Measurements from ENCODE around the gene ZFP91. TPM values are rescaled to one million over a fixed set of nuclear protein-coding genes. Genes with fewer than 3 reads are reported as not detected.
"Not testable (repeated sequence)": the region's sequence is repeated elsewhere in the genome, so short reads cannot be mapped to it uniquely, and the experiment has no call there.

ZFP91 gene, protein sequence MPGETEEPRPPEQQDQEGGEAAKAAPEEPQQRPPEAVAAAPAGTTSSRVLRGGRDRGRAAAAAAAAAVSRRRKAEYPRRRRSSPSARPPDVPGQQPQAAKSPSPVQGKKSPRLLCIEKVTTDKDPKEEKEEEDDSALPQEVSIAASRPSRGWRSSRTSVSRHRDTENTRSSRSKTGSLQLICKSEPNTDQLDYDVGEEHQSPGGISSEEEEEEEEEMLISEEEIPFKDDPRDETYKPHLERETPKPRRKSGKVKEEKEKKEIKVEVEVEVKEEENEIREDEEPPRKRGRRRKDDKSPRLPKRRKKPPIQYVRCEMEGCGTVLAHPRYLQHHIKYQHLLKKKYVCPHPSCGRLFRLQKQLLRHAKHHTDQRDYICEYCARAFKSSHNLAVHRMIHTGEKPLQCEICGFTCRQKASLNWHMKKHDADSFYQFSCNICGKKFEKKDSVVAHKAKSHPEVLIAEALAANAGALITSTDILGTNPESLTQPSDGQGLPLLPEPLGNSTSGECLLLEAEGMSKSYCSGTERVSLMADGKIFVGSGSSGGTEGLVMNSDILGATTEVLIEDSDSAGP
- 51.4 TPM for polyA plus RNA-seq (2013, experiment 1 of 2; ENCODE audit: insufficient read length)
- polyA plus RNA-seq (2013, experiment 2 of 2; ENCODE audit: insufficient read length) = 40.2 TPM

DNA sequence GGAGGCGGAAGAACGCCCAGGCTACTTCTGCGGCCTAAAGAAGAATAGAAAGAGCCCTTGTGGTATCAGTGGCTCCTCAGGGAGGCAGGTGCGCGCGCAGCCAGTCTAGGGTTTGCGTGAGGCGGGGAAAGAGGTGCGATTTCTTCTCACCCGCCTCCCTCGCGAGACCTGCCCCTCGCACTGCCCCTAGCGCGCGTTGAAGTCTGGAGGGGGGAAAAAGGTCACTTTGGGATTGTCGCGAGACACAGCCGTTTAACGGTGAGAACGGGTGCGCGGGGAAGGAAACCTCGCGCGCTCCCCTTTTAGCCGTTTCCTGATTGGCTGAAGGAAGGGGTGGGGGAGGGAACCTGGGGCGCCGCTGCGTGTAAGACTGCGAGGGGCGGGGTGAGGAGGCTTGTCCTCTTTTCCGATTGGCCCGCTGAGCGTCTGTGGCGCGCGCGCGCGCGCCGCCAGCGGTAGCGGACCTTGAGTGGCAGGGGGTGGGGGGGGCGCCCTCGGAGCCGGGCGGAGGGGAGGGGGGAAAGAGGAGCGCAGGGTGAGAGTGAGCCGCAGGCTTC lies at the start of gene ZFP91:
TSS of gene ZFP91 (plus strand) at position 429 of the 557 bp plus-strand sequence. CDS start 219 bp downstream, outside the sequence.
- peak; percentile 98 for DNase-seq

DNA sequence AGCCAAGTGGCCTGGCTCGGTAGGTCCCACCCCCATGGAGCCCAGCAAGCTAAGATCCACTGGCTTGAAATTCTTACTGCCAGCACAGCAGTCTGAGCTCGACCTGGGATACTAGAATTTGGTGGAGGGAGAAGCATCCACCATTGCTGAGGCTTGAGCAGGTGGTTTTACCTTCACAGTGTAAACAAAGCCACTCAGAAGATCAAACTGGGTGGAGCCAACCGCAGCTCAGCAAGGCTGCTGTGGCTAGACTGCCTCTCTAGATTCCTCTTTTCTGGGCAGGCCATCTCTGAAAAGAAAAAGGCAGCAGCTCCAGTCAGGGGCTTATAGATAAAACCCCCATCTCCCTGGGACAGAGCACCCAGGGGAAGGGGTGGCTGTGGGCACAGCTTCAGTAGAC lies 48.6 kb upstream of the ZFP91 start:
- DNase-seq = no peak

DNA sequence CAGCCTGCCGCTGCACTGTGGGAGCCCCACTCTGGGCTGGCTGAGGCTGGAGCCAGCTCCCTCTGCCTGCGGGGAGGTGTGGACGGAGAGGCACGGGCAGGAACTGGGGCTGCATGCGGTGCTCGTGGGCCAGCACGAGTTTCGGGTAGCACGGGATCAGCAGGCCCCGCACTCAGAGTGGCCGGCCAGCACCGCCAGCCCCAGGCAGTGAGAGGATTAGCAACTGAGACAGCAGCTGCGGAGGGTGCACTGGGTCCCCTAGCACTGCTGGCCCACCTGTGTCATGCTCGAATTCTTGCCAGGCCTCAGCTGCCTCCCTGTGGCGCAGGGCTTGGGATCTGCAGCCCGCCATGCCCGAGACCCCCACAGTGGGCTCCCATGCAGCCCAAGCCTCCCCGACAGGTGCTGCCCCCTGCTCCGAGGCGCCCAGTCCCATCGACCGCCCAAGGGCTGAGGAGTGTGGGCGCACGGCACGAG lies 47.0 kb upstream of the ZFP91 start:
- no peak for DNase-seq

DNA sequence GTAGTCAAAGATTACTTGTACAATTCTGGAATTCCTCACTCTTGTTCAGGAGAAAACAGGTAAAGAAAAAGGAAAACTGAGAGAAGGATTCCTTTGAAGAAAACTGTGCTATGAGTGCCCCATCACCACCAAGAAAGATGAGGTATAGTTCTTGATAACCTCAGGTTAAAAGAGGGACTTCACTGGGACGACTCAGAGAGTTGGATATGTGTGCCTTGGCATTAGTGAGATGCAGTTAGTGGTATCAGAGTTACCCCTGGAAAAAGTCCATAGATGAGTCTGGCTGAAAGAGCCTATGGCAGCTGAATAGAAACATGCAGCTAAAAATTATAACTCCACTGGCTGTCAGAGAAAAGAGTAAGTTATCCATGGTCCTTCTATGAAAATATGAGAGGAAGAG lies 32.0 kb upstream of the ZFP91 start:
- no peak for DNase-seq

DNA sequence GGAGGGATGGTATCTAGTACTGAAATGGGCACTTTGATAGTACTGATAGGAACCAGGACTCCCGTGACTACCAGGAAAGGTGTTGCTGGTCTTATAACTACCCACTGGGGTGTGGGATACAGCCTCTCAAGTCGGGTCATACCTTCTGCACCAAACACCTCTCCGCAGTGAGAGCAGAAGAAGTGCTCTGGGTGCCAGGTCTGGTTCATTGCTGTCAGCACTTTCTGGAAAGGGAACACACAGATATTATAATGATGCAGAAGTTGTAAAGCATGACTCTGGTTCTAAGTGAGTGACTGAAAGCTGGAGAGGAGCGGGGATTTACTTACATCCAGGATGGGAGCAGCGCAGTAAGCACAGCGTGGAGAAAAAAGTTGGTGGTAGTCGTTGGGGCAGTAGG lies 29.2 kb upstream of the ZFP91 start:
- DNase-seq = no peak

DNA sequence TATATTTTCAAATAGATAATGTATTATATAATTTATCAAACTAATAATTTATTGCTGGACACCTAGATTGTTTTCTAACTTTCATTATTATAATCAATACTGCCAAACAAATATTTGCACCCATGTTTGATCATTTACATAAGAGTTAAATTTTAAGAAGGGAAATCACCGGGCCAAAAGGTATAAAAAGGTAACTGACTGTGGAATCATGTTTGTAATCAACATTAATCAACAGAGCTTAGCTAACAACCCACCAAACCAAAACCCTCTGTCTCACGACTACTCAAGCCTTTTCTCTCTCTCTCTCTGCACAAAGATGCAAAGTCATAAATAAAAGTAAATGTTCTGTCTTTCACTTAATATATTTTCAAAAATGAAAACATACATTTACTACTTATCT lies 18.0 kb upstream of the ZFP91 start:
- DNase-seq = no peak

DNA sequence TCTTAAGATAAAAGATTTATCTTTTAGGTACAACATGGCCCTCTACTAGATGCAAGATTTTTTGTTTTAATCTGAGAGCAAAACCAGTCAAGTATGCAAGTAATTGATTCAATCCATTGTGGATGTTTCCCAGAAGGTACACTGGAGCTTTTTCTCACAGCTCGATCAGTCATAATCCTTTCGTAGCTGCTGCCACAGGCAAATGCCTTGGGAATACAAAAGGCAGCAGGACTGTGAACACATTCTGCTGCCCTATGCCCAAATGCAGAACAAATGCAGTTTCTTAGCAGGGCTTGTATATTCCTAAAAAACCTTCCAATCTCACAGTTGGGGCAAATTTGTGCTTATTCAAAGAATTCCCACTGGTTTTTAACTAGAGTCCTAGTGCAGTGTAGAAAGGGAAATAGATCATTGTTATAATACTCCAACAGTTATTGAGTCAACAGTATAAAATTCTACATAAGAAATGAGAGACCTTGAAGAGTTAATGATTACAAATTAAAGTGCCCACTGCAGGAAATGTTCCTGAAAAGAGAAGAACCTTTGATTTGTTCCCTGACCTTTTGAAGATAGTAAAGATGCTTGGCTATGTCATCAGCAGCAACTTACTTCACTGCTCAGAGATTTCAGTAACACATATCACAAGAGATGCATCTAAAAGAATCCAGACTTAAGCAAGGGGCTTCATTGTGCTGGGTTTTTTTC lies 17.3 kb upstream of the ZFP91 start:
- DNase-seq = no peak

DNA sequence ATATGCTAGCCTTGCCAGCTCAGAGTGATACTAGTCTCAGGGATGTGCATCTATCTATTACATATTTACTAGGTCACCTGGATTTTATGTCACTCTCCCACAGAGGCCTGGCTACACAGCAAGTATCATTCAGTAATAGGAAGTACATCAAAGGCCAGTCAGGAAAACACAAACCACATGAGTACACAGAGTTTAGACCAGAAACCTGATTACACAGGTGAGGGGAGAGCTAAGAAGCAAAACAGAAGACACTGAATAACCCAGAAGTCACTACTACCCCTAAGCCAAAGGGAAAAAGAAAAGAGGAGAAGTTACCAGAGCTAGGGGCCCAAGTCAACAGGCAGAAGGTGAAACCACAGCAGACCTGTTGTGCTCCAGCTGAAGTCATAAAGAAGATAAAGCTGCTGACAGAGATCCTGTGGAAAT lies 16.5 kb upstream of the ZFP91 start:
- DNase-seq = no peak

DNA sequence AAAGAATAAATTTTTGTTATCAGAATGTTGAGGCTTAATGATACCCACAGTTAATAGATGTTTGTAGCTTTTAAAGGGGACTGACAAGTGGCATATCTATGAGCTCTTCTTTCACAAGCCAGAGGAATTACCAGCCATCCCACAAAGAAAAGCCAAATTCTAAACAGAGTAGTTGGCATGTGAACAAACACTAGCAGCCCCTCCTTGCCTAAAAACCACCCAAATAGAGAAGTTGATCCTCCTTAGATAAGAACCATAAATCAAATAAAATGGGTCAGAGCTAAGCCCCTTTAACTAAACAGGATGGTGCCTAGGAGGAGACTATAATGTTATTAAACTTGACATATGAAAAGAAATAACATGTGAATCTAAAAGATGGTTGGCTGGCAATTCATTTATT lies 14.6 kb upstream of the ZFP91 start:
- no peak for DNase-seq

DNA sequence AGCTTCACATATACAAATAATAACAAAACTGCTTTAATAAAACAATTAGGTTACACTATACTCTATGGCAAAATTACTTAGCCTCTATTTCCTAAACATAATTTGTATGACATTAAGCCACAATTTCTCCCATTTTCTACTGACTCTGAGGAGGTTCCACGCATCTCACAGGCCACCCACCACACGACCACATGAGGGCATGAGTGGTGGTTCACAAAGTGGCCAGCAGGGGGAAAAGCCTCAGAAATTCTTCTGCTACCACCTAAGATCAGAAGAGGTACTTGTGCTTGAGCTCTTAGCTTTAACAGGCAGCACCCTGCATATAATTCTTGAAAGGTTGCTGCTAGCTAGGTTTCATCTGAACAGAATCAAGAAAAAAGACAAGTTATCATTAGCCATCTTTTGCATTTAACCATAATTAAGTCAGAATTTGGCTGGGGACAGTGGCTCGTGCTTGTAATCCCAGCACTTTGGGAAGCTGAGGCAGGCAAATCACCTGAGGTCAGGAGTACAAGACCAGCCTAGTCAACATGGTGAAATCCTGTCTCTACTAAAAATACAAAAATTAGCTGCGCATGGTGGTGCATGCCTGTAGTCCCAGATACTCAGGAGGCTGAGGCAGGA lies 10.9 kb upstream of the ZFP91 start:
- DNase-seq = peak; percentile 56

DNA sequence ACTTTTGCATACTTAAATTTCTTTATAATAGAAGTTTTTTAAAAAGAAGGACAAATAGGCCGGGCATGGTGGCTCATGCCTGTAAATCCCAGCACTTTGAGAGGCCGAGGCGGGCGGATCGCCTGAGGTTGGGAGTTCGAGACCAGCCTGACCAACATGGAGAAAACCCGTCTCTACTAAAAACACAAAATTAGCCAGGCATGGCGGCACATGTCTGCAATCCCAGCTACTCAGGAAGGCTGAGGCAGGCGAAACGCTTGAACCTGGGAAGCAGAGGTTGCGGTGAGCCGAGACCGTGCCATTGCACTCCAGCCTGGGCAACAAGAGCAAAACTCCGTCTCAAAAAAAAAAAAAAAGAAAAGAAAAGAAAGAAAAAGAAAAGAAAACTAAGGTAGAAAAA lies 6.0 kb upstream of the ZFP91 start:
- not testable (repeated sequence) for DNase-seq

DNA sequence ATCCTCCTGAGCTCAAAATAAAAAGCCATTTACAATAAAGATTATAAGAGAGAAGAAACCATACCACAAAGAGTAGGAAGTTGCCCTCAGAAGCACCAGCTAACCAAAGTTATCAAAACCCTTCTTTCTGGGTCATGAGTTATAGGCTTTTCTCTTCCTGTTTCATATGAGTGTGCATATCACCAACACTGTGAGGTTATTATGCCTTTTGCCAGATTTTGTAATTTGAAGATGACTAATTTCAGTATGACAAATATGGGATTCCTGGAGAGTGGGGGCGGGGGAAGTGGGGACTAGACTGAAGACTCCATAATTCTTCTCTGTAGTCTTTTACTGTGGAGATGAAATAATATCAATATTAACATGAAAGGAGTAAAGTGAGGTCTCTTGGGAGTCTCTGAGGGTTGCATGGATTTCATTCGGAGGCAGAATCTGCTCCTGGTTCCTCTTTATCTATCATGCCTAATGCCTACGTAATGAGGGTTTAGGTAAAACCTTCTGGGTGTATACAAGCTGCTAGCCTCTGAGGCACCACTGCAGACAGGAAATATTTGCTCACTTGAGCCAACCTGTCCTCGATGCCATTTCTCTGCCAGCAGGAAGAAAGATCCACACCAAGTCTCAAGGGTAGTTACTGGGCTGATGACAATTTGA lies 5.3 kb upstream of the ZFP91 start:
- peak; percentile 87 for DNase-seq

DNA sequence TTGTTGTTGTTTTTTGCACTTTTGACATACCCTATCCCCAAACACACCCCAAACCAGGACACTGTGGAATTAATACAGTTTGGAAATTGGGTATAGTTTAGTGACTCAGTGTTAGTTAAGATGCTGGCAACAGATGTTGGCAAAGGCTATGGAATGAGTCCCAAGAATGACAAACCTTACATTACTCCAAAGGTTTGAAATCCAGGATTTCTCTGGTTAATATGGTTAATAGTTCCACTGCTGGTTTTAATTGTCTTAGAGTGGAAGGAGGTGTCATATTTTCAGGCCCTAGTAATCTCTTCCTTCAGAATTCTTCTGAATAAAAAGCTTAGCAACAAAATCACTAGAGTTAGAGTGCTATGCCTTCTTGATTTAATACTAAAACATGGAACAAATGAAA lies 4.0 kb upstream of the ZFP91 start:
- peak; percentile 46 for DNase-seq

DNA sequence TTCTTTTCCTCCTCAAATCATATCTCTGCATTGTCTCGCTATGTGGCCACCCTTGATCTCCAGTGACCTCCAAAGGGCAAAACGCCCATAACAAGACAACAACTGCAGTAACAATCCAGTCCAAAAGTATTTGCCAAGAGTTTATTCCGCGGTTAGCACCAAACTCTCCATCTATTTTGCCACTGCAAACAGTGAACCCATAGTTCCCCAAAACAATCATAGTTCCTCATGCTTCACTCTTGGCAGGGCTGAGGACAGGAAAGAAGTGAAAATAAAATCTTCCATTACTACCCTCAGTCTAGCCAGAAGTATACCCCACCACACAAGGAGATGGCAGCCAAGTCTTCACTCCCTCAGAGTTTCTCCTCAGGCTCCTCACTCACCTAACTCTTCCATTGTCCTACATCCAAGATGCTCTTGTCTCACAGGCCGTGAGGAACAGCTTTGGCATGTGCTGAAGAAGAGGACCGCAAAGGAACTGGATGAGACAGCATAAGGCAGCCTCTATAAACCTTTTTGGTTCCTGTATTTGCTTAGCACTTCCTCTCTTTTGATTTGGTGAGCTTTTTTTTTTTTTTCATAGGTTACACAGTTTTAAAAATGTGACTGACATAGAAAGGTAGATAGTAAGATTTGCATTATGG lies 3.4 kb upstream of the ZFP91 start, which contains the start of gene LPXN:
TSS of gene LPXN (minus strand) at position 480 of the 644 bp plus-strand sequence. CDS start at position 396, 84 bp downstream.
- peak; percentile 31 for DNase-seq

DNA sequence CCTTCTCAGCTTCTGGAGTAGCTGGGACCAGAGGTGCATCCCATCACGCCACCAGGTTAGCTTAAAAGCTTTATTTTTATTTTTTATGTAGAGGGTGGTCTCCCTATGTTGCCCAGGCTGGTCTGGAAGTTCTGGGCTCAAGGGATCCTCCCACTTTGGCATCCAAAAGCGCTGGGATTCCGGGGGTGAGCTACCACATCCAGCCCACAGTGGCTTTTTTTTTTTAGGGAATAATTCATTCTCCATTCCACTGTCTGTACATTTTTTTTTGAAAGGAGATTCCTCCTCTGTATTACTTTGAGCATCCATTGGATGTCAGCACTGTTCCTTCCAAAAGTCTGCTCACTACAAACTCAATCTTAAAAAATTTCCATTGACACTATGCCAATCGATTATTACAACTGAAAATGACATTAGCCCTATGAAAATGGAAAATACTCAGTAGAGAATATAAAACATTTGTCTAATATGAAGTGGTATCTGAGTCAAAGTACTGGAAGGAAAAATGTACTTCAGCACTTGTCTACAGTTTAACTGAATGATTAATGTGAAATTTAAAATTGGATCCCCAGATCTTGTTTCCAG lies 1.9 kb upstream of the ZFP91 start:
- DNase-seq = peak; percentile 54

DNA sequence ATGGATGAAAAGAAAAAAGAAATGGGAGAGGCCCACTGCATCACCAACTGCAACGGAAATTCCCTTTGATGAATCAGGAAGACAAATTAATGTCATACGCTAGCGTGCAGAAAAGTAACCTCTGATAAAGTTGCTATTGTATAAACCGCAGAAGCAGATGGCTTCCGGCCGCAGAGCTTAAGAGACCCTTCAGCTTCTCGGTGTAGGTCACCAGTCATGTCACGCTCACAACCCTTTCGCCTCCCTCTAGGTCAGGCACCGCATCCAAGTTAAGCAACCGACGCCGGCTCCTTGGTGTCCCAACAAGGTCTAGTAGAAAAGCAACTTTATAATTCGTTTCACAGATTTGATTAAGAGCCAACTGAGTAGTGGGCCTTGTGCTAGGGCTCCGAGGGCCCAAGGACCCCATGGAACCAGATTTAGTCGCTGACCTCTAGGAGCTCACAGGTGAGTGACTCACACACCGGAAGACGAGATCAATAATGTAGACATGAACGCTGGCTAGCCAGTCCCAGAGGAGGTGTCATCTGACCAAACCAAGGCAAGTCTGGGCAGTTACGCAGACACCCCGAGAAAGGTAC lies 1.2 kb upstream of the ZFP91 start:
- peak; percentile 88 for DNase-seq

DNA sequence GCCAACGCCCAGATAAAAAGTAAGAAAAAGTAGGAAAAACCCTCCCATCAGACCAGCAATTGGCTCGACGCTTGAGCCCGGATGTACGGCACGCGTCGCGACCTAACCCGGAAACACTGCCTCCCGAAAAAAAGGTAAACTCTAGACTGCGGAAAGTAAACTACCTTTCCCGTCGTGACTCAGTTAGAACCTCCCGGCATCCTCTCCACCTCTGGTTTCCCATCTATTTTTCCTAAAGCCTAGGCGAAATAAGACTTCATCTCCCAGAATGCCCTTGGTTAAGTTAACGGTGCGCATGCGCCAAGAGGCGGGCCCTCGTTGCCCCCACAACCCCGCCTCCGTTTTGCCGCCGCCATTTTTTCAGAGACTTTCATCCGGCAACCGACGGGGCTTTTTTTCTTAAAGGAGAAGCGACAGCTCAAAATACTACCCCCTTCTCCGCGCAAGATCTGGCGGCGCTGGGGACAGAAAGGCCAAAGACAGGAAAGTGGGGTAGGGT lies 678 bp upstream of the ZFP91 start:
- DNase-seq = peak; percentile 98

DNA sequence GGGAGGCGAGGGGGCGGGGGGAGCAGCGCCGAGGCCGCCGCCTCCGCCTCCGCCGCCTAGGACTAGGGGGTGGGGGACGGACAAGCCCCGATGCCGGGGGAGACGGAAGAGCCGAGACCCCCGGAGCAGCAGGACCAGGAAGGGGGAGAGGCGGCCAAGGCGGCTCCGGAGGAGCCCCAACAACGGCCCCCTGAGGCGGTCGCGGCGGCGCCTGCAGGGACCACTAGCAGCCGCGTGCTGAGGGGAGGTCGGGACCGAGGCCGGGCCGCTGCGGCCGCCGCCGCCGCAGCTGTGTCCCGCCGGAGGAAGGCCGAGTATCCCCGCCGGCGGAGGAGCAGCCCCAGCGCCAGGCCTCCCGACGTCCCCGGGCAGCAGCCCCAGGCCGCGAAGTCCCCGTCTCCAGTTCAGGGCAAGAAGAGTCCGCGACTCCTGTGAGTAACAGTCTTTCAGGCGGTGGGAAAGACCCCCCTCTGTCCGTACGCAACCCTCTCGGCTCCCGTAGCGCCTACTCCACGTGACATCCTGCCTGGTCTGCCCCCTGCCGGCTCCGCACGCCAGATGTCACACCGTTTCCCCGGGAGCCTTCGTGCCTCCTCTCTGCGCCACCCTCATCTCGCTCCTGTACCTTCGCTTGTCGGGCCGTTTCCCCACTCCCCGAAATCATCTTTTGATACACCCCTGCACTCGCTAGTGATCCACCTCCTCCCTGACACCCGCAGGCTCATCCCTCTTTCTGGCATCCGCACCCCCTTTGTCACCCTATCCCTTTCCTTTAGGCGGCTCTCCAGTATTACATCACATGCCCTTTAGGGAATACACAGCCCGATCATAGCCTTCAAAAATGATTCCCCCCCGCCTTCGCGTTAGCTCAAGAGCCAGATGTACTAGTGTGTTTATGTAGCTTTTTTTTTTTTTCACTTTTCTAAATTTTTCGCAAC lies 598 bp downstream of the ZFP91 start:
- peak; percentile 92 for DNase-seq

DNA sequence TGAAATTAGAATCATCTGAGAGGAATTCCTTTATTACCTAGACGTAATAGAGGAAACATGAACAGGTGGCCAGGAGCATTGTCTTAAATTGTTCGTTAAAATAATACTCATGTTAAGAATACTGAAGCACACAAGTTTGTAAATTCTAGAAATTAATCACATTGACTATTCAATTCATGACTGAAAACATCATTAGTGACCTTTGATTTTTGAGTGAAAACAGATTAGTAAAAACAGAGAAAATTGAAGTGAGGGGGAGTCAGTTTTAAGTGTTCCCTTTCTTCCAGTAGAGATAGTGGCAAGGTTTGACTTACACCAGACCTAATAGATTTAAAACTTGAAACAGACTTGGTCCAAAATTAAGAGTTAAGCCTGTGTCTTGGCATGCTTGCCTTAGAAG lies 1.4 kb downstream of the ZFP91 start:
- DNase-seq = no peak
